WI38 (cell line): ENCODE results near the gene MCM7.

ENCODE experiments used
- H3K4me3 ChIP-seq: 2 replicates; pipeline ENCODE4 v1.5.1; 2011; ENCODE audit warnings: low read depth, mild to moderate bottlenecking, control low read depth, low read length
- CTCF ChIP-seq: IDR thresholded peaks from 2 replicates; pipeline ENCODE4 v1.5.1; 2012; ENCODE audit warnings: low read depth, mild to moderate bottlenecking, control low read depth, low read length

Gene MCM7

DNA sequence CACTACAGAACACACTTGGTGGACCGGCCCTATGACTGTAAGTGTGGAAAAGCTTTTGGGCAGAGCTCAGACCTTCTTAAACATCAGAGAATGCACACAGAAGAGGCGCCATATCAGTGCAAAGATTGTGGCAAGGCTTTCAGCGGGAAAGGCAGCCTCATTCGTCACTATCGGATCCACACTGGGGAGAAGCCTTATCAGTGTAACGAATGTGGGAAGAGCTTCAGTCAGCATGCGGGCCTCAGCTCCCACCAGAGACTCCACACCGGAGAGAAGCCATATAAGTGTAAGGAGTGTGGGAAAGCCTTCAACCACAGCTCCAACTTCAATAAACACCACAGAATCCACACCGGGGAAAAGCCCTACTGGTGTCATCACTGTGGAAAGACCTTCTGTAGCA lies 37.0 kb downstream of the MCM7 start:
- H3K4me3 ChIP-seq, result no peak overlapping the region
- no peak for TF ChIP-seq CTCF

DNA sequence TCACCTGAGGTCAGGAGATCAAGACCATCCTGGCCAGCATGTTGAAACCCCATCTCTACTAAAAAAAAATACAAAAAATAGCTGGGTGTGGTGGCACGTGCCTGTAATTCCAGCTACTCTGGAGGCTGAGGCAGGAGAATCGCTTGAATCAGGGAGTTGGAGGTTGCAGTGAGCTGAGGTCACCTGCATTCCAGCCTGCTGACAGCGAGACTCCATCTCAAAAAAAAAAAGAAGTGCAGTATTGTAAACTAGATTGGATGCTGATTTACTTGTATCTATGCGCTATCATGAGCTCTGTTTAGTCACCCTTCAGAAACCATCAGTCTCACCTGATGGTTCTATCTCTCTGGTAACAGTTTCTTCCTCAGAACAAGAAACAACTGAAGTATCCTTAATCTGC lies 37.8 kb downstream of the MCM7 start:
- H3K4me3 ChIP-seq, result no peak overlapping the region
- no peak for TF ChIP-seq CTCF

- no peak for TF ChIP-seq CTCF
- H3K4me3 ChIP-seq, result no peak overlapping the region
These were observed 39.5 kb downstream of the MCM7 start for GRCh38 chr7:100061518-100062193.

DNA sequence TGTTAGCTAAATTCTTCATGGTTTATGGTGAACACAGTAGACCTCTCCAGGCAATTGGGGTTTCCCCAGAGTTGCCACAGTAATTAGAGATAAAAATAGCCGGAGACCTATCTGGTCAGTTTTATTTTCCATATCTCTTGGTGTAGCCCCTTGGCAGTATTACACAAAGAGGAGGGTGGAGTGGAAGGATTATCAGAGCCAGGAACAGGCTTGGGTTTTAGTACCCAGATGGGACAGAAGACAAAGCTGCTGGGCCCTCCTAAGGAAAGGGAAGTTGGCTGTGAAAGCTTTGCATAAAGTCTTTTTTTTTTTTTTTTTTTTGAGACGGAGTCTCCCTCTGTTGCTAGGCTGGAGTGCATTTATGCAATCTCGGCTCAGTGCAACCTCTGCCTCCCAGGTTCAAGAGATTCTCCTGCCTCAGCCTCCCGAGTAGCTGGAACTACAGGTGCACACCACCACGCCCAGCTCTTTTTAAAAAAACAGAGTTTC lies 41.9 kb downstream of the MCM7 start:
- H3K4me3 ChIP-seq, result no peak overlapping the region
- no peak for TF ChIP-seq CTCF

DNA sequence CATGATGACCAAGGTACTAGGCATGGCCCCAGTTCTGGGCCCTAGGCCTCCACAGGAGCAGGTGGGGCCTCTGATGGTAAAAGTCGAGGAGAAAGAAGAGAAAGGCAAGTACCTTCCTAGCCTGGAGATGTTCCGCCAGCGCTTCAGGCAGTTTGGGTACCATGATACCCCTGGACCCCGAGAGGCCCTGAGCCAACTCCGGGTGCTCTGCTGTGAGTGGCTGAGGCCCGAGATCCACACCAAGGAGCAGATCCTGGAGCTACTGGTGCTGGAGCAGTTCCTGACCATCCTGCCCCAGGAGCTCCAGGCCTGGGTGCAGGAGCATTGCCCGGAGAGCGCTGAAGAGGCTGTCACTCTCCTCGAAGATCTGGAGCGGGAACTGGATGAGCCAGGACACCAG lies 44.2 kb downstream of the MCM7 start:
- no peak overlapping the region for H3K4me3 ChIP-seq
- no peak for TF ChIP-seq CTCF

DNA sequence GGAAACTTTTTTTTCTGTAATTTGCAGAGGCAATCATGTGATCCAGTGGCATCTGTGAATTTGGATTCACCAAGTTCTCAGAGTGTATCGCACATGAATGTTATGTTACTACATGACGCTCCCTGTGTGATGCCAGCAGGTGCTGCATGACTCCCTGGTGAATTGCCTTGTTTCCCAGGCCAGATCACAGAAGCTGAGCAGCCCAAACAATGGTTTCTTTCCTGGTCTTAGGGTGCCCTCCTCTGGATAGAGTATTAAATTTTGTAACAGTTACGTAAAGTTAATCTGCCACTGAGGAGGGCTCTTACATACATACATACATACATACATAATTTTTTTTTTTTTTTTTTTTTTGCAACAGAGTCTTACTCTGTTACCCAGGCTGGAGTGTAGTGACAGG lies 48.0 kb downstream of the MCM7 start:
- TF ChIP-seq CTCF, result 0 out of 2 replicates have a peak, but pooled peaks have one; percentile 16
- no peak overlapping the region for H3K4me3 ChIP-seq

DNA sequence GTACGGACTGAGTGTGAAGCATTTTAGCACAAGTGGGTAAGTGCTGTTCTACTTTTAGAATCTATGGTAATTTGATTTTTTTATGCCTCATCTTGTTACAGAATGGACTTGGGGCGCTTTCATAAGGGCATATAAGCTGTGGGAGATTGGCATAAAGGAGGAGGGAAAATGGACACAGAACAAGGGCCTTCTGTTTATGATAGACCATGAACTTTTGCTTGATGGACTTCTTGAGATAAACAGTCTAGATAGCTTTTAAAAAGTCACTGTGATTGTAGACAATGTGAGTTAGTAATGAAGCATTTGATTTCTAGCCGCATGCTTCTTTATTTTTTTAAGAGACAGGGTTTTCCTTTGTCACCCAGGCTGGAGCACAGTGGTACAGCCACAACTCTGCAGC lies 49.6 kb downstream of the MCM7 start:
- no peak overlapping the region for H3K4me3 ChIP-seq
- no peak for TF ChIP-seq CTCF
